Activated CD4-positive, alpha-beta T cell treated with anti-CD3 and anti-CD28 coated beads, Interleukin-2, amount 50 U/mL, for 4 hours (primary cell): ENCODE data around the gene HOXB6.
A peak's percentile ranks its signal among the peaks of the same experiment; 100 is the strongest.

ENCODE experiments used
- DNase-seq, 2 experiments: peaks; one replicate each; pipeline ENCODE4 v3.0.0-alpha.2; 2020

Gene HOXB6

DNA sequence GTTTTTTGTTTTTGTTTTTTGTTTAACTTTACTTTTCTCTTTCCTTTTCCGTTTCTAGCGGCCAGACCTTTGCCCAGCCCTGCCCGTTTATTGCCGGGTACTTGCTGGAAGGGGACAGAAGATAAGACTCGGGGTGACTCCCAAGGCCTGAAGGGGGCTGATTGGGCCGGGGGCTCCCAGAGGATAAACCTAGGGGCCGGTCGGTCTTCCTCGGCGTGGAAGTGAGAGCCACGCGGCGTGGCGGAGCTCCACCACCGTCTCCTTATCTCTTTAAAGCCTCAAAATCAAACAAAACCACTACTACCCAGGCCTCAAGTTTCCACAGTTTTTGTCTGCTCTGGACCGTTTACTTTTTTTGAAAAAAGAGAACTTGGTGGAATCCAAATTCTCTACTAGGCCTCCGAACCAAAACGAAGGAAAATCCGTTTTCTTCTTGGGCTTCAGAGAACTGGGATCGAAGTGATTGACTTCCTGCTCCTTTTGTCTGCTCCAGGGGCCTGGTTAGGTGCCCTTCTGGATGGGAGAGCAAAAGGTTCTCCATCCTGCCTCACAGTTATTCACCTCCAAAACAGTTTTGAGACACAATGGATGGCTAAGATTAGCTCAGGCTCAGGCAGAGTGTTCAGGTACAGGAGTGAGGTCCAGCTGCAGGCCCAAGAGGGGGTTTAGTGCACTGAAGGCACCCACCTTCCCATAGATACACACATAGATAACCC is 29.9 kb upstream of the HOXB6 start:
- DNase-seq, result no peak

GRCh38 chr17:48633266-48633677 is 28.5 kb upstream of the HOXB6 start:
- DNase-seq, result no peak

DNA sequence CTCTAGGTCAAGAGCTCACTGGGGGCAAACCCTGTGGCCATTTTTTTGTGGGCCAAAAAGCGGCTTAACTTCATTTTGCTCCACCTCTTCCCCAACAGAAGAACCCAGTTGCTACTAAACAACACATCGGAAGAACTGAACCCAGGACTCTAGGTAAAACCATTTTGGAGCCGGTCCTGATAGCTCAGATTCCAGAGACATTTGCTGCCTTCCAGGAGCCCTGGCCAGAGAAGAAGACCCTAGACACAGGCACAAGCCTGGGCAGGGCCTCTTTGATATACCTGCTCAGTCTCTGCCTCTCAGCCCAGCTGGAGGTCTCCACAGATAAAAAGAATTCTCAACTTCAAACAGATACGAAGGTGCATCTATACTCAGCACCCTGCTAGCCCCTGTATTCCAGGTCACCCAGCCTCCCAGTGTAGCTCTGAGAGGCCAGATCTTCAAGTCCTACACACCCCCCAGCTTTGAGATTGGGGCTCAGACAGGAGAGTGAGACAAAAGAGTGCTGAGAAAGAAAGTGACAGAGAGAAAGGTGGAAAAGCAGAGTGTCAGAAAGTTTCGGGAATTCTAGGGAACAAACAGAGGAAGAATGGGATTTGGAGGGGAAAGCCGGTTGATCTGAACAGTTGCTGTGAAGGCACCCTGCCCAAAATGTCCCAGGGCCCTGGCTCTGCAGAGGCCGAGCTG is 27.9 kb upstream of the HOXB6 start:
- no peak for DNase-seq

DNA sequence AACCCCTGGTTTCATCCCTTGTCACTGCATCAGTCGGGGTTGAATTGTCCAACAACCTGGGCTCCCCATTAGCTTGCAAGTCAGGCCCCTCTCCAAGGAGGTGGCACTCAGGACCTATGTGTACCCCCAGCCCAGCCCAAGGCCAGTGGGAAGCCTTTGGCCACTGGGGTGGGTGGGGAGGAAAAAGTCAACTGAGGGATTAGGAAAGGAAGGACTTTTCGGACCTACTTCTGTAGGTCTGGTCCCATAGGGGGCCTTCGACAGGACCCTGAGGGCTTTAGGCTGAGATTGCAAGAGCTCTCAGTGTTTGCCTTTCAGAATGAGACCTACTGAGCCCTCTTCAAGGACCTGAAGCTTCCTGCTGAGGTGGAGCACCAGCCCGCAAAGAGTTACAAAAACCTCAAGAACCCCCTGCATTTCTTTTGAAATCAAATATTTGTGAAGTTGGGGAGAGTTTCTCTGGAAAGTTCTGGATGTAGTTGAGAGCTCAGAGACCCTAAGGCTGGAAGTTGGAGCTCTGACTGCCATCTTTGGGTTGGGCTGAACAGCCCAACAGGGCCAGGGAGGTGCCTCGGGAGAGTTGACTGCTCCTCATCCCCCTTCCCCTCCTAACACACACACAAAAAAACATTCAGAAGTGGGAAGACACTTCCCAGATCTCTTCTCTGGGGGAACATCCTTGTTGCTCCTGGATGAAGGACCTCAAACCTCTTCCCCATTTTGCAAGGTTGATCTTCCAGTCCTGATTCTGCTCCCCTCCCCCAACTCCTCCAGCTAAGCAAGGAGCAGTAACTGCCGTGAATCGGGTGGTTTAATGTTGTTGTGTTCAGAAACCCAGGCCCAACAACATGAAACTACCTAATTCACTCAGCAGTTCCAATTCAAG is 27.1 kb upstream of the HOXB6 start:
- DNase-seq, result no peak

DNA sequence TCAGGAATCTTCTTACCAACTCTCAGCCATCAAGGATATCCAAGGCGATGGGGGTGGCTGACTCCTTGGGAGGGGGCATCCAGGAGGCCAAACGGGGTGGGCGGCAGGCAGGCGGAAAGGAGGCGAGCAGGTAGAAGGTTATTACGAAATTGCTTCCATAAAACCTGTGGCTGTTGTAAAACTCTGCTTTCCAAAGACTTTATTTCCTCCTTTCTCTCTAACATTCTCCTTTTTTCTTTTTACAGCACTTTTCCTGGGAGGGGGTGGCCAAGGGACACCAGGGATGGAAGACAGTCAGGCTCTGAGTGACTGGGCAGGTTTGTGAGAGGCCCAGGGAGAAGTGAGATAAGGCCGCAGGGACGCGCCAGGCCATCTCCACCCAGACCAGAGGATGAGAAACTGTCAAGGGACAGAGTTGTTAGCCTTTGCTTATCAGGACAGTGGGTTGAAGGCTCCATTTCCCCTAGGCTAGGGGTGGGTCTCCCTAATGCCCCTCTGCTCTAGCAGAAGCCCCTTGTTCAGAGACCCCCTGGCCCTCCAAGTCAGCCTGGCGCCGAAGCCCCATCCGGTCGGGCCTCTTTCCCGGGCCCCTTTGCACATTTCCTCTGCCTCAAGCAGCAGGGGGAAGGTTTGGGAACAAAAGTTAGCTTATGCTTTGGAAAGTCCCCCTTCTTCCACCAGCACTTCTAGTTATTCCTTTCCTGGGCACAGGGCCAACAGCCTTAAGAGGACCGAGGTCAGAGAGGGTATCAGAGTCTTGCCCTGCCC is 26.3 kb upstream of the HOXB6 start:
- no peak for DNase-seq

GRCh38 chr17:48630009-48630924 is 25.5 kb upstream of the HOXB6 start:
- no peak for DNase-seq

- no peak for DNase-seq
Observed at GRCh38 chr17:48629411-48629759, 24.6 kb upstream of the HOXB6 start.

- DNase-seq, result no peak
Observed at GRCh38 chr17:48628649-48629410, 24.0 kb upstream of the HOXB6 start.

DNA sequence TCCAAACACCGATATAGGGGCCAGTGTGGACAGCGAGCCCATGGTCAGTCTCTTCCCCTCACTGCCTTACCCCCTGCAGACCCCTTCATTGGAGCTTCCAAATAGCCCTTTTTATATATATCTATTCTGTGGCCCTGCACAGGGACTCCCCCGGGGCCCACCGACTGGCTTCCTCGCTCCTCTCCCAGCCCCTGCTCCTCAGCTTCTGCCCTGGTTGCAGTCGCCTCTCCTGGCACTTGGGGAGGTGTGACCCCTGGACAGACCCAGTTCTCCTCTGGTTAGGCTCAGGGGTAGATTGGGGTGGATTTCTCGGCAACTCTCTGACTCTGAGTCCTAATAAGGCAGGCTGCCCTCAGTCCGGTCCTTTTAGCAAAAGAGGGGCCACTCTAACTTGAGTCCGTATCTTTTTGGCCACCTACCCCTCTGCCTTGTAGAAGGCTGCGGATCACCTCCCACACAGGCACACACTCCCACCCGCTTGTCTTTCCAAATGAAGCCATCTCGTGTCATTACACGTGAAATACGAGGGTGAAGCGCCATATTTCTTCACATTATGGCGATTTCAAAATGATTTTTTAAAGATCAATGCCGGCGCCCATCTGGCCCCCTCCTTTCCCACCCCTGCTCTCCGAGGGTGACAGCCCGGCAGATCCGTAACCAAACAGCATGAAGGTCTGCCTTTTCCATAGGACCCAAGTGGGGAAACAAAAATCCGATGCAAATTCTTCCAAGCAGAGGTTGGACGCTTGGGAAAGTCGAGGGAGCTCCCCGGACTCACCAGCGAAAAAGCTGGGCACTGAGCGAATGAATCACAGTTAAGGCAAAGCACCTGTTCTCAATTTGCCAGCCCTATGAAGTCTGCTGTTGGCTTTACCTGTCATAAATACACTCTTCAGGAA is 23.1 kb upstream of the HOXB6 start:
- DNase-seq, result no peak

DNA sequence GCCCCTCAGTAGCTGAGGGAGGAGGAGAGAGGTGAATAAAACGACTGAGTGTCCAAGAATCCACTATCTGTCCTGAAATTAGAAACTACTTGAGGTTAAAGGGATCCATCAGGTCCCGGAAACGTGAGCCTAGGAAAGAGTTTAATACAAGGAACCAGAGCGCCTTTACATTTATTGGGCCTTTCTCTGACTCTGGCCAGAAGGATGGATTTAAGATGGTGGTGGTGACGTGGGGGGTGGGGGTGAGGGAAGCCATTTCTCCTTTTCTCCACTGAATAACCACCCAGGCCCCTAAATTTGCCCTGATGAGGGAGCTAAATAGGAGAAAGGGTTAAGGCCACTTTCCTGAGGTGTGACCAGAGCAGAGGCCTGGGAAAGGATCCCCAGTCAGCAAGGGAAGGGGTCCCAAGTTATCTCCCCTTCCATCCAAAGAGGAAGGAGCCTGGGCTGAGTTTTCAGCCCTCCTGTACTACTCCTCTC is 22.4 kb upstream of the HOXB6 start:
- DNase-seq, result no peak

DNA sequence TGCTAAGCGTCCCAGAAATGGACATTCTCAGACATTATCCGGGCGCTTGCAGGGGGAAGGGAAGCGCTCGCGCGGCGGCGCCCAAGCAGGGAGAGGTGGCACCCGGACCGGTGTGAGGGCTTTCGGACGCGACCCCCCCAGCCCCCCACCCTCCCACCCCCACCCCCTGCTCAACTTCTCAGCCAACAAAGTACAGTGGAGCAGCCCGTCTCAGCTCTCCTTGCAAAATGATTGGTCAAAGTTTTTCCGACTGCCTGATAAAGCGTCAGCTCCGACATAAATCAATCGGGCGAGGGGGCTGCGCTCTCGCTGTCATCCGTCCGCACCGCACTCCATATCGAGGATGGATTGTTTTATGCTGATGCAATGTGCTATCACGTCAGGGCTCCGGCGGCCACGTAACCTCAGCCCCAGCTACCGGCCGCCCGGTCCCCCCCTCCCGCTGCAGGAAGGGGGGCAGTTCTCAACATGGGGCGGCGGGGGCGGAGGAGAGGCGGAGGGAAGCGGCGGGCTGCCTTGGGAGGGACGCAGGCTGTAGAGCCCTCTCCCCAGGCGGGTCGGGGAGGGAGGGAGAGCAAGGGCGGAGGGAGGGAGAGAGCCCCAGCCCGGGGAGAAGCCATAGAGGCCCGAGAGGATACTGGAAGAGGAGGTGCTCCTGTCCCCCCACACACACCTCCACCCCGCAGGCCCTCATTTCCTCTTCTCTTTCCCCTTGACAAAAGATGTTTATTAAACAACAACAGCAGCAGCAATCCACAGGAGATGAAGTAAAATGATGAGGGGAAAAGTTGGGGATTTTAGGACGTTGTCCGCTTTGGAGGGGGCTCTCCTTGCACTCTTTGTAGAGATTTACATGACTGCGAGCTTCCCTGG is 21.7 kb upstream of the HOXB6 start, which contains the start of gene HOXB9:
Gene HOXB9, minus strand, starts transcription at position 114 of the 873 bp plus-strand sequence. Its CDS starts 89 bp downstream, at position 25.
- DNase-seq, result peak; percentile 51 to 61

- DNase-seq, result peak in 1 of 2 experiments; percentile 37
Observed at GRCh38 chr17:48625495-48626244, 20.9 kb upstream of the HOXB6 start.

GRCh38 chr17:48624544-48625494 is 20.0 kb upstream of the HOXB6 start:
- DNase-seq, result no peak

GRCh38 chr17:48624118-48624517 is 19.3 kb upstream of the HOXB6 start:
- no peak for DNase-seq

GRCh38 chr17:48623583-48623982 is 18.8 kb upstream of the HOXB6 start:
- no peak for DNase-seq

DNA sequence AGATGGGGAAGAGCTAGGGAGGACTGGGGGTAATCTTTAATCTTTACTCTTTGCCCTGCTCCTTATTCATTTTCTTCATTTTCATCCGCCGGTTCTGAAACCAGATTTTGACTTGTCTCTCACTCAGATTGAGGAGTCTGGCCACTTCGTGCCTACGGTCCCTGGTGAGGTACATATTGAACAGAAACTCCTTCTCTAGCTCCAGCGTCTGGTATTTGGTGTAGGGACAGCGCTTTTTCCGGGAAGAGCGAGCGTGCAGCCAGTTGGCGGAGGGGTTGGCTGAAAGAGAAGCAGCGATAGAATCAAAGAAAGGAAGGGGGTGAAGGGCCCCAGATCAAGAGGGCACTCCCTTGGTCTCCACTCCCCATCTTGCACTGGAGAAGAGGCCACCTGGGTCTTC is 18.1 kb upstream of the HOXB6 start:
- no peak for DNase-seq
